Large intestine (tissue), 3 donors: ENCODE results near the gene MAML2. TPM values are rescaled to one million over a fixed set of nuclear protein-coding genes. Genes with fewer than 3 reads are reported as not detected.

Experiments used
- DNase-seq, 2 donors: peaks; one replicate each; pipeline versions ENCODE4 v3.0.0 to v3.0.0-alpha.2; 2013
- H3K27ac ChIP-seq: one replicate; pipeline ENCODE4 v1.5.1; 2013; ENCODE audit warnings: low read length
- H3K27me3 ChIP-seq: 2 replicates; pipeline ENCODE4 v1.6.1; 2013; ENCODE audit warnings: low read length; ENCODE audit not compliant: control insufficient read depth, insufficient read depth
- H3K36me3 ChIP-seq: 2 replicates; pipeline ENCODE4 v1.6.1; 2013; ENCODE audit warnings: low read length; ENCODE audit not compliant: control insufficient read depth, insufficient read depth
- H3K4me1 ChIP-seq: one replicate; pipeline ENCODE4 v1.6.1; 2013; ENCODE audit warnings: low read length; ENCODE audit not compliant: control insufficient read depth, insufficient read depth
- H3K4me3 ChIP-seq: one replicate; pipeline ENCODE4 v1.5.1; 2013; ENCODE audit warnings: low read length
- H3K9me3 ChIP-seq: one replicate; pipeline ENCODE4 v1.6.1; 2013; ENCODE audit warnings: mild to moderate bottlenecking, low read depth, low read length, moderate library complexity; ENCODE audit not compliant: control insufficient read depth
- WGBS: methylation state at CpG from one replicate; pipeline ENCODE4 v1.1.5; 2013; ENCODE audit warnings: low lambda C conversion rate; ENCODE audit not compliant: insufficient coverage; 5-methylcytosine and 5-hydroxymethylcytosine counted together
- polyA plus RNA-seq: library from polyadenylated mRNA; unstranded; fragments of 120-200 nt; gene quantifications from one replicate; pipeline ENCODE4 v1.2.1, GENCODE V29; 2013

Gene MAML2
- polyA plus RNA-seq, 1 donor: 11.2 TPM

GRCh38 chr11:96105197-96105895 lies 237.6 kb downstream of the MAML2 start:
- Histone ChIP-seq H3K4me3 (no peak overlapping the region), H3K9me3 (no peaks in the 10 kb centered on the region), H3K27ac (no peak overlapping the region), H3K27me3 (no peaks in the 10 kb centered on the region), H3K36me3 (no peaks in the 10 kb centered on the region), H3K4me1 (peaks cover 9% of the 10 kb centered on the region)
- no peak for DNase-seq
- WGBS: 100% methylated on average over 1 of the region's 1 CpG

GRCh38 chr11:96104496-96104895 lies 238.5 kb downstream of the MAML2 start:
- WGBS: 0% methylated on average over 1 of the region's 1 CpG
- Histone ChIP-seq H3K4me1 (peaks cover 10% of the 10 kb centered on the region), H3K27ac (no peak overlapping the region), H3K9me3 (no peaks in the 10 kb centered on the region), H3K27me3 (no peaks in the 10 kb centered on the region), H3K36me3 (no peaks in the 10 kb centered on the region), H3K4me3 (no peak overlapping the region)
- DNase-seq: no peak

GRCh38 chr11:96103721-96104120 lies 239.3 kb downstream of the MAML2 start:
- no peak overlapping the region for H3K27ac ChIP-seq
- WGBS: 97% methylated on average over 3 of the region's 6 CpGs
- H3K4me1 ChIP-seq: peaks cover 18% of the 10 kb centered on the region
- no peaks in the 10 kb centered on the region for H3K9me3 ChIP-seq
- H3K36me3 ChIP-seq: no peaks in the 10 kb centered on the region
- H3K4me3 ChIP-seq: no peak overlapping the region
- no peak for DNase-seq
- no peaks in the 10 kb centered on the region for H3K27me3 ChIP-seq

- Histone ChIP-seq H3K27ac (no peak overlapping the region), H3K27me3 (no peaks in the 10 kb centered on the region), H3K4me3 (no peak overlapping the region), H3K4me1 (peaks cover 24% of the 10 kb centered on the region), H3K9me3 (no peaks in the 10 kb centered on the region), H3K36me3 (no peaks in the 10 kb centered on the region)
- WGBS: no CpG with 5 or more reads among the region's 1 CpG
- DNase-seq: no peak
These were observed 239.9 kb downstream of the MAML2 start for GRCh38 chr11:96103102-96103501.

GRCh38 chr11:96102664-96103078 lies 240.3 kb downstream of the MAML2 start:
- no peak overlapping the region for H3K27ac ChIP-seq
- no peaks in the 10 kb centered on the region for H3K27me3 ChIP-seq
- no CpG with 5 or more reads among the region's 2 CpGs for WGBS
- no peaks in the 10 kb centered on the region for H3K36me3 ChIP-seq
- no peaks in the 10 kb centered on the region for H3K9me3 ChIP-seq
- peaks cover 28% of the 10 kb centered on the region for H3K4me1 ChIP-seq
- DNase-seq: no peak
- no peak overlapping the region for H3K4me3 ChIP-seq

- no CpG with 5 or more reads among the region's 4 CpGs for WGBS
These were observed 241.8 kb downstream of the MAML2 start for GRCh38 chr11:96101146-96101545.

GRCh38 chr11:96098511-96099241 lies 244.3 kb downstream of the MAML2 start:
- 17% methylated on average over 2 of the region's 7 CpGs for WGBS
- H3K4me1 ChIP-seq: peaks cover 43% of the 10 kb centered on the region
- no peak overlapping the region for H3K4me3 ChIP-seq
- peak; percentile 66 to 82 for DNase-seq
- H3K27me3 ChIP-seq: no peaks in the 10 kb centered on the region
- no peaks in the 10 kb centered on the region for H3K9me3 ChIP-seq
- H3K27ac ChIP-seq: peak overlapping the region; percentile 83
- H3K36me3 ChIP-seq: no peaks in the 10 kb centered on the region

More at GRCh38 chr11:96101146-96101545, 241.8 kb downstream of the MAML2 start:
- Histone ChIP-seq H3K9me3 (no peaks in the 10 kb centered on the region), H3K27me3 (no peaks in the 10 kb centered on the region), H3K27ac (no peak overlapping the region), H3K4me1 (peaks cover 34% of the 10 kb centered on the region), H3K4me3 (no peak overlapping the region), H3K36me3 (no peaks in the 10 kb centered on the region)
- no peak for DNase-seq

GRCh38 chr11:96097844-96098421 lies 245.1 kb downstream of the MAML2 start:
- Histone ChIP-seq H3K27ac (peak overlapping the region; percentile 83), H3K4me1 (peaks cover 43% of the 10 kb centered on the region), H3K4me3 (no peak overlapping the region), H3K27me3 (no peaks in the 10 kb centered on the region), H3K36me3 (peaks cover 4% of the 10 kb centered on the region), H3K9me3 (no peaks in the 10 kb centered on the region)
- no CpG with 5 or more reads among the region's 4 CpGs for WGBS
- peak; percentile 74 to 84 for DNase-seq

- no peaks in the 10 kb centered on the region for H3K9me3 ChIP-seq
- H3K27me3 ChIP-seq: no peaks in the 10 kb centered on the region
- no peak overlapping the region for H3K4me3 ChIP-seq
- peaks cover 43% of the 10 kb centered on the region for H3K4me1 ChIP-seq
- H3K27ac ChIP-seq: peak overlapping the region; percentile 62
- H3K36me3 ChIP-seq: peaks cover 18% of the 10 kb centered on the region
- DNase-seq: no peak
- WGBS: 0% methylated on average over 1 of the region's 4 CpGs
These were observed 246.6 kb downstream of the MAML2 start for GRCh38 chr11:96096360-96096759.

GRCh38 chr11:96095884-96096303 lies 247.1 kb downstream of the MAML2 start:
- Histone ChIP-seq H3K27ac (peak overlapping the region; percentile 62), H3K4me1 (peaks cover 43% of the 10 kb centered on the region), H3K27me3 (no peaks in the 10 kb centered on the region), H3K4me3 (no peak overlapping the region), H3K36me3 (peaks cover 21% of the 10 kb centered on the region), H3K9me3 (no peaks in the 10 kb centered on the region)
- peak; percentile 44 to 73 for DNase-seq
- 60% methylated on average over 1 of the region's 2 CpGs for WGBS
